ENCODE results near the gene SEMA4B. TPM values are rescaled to one million over a fixed set of nuclear protein-coding genes. Genes with fewer than 3 reads are reported as not detected.
"Not testable (repeated sequence)": the region's sequence is repeated elsewhere in the genome, so short reads cannot be mapped to it uniquely, and the experiment has no call there.

Gene SEMA4B
- total and polyA plus RNA-seq, 2 of the 8 experiments (the other 6 are each of a cell fraction or from before 2014, with no cell fraction given): 42.7 to 43.0 TPM

DNA sequence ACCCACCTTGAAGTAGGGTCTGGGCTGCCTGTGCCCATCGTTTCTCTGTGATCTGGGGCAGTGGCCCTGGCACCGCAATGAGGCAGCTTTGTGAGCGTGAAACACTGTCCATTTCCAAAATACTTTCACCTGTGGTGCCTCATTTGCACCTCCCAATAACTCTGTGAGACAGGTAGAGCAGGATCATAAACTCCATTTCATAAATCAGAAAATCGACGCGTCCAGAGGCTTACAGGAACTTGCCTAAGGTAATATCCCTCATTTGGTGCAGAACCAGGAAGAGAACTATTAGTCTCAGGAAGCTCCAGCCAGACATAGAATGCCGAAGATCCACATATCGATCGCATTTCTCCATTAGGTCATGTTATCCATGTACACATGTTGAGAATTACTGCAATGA lies 38.2 kb upstream of the SEMA4B start (continued):
- TF ChIP-seq, protein P1, sequence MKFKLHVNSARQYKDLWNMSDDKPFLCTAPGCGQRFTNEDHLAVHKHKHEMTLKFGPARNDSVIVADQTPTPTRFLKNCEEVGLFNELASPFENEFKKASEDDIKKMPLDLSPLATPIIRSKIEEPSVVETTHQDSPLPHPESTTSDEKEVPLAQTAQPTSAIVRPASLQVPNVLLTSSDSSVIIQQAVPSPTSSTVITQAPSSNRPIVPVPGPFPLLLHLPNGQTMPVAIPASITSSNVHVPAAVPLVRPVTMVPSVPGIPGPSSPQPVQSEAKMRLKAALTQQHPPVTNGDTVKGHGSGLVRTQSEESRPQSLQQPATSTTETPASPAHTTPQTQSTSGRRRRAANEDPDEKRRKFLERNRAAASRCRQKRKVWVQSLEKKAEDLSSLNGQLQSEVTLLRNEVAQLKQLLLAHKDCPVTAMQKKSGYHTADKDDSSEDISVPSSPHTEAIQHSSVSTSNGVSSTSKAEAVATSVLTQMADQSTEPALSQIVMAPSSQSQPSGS (IDR thresholded peaks at IDR 0.05; ENCODE audit: low read length): no peak
- TF ChIP-seq GABPA (IDR thresholded peaks at IDR 0.05; ENCODE audit: borderline replicate concordance, insufficient read depth, low read length): no peak
- no peak for TF ChIP-seq TCF12 (IDR thresholded peaks at IDR 0.05; ENCODE audit: low read depth, low read length)
- TF ChIP-seq JUND (IDR thresholded peaks at IDR 0.05; ENCODE audit: low read length): no peak
- TF ChIP-seq POLR2A (IDR thresholded peaks at IDR 0.05; ENCODE audit: control extremely low read depth in 1 of 2, low read depth in 2 of 2, low read length in 2 of 2): no peak
- TF ChIP-seq ZNF274 (IDR thresholded peaks at IDR 0.05; ENCODE audit: borderline replicate concordance, extremely low read depth, low read length): no peak

DNA sequence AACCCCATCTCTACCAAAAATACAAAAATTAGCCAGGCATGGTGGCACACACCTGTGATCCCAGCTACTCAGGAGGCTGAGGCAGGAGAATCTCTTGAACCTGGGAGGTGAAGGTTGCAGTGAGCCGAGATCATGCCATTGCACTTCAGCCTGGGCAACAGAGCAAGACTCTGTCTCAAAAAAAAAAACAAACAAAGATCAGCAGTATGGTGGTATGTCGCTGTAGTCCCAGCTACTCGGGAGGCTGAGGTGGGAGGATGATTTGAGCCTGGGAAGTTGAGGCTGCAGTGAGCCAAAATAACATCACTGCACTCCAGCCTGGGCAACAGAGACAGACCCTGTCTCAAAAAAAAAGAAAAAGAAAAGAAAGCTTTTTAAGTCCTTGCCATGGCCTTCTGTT lies 36.9 kb upstream of the SEMA4B start:
- H3K23ac ChIP-seq (ENCODE audit: insufficient read length); H3K79me1 ChIP-seq (ENCODE audit: low read depth, low read length); H2BK5ac ChIP-seq (ENCODE audit: low read depth, low read length); H2BK120ac ChIP-seq (replicated peaks; ENCODE audit: low read depth, low read length); H3K56ac ChIP-seq (replicated peaks; ENCODE audit: insufficient read length, low read depth, low read length); FAIRE-seq; H2BK12ac ChIP-seq (ENCODE audit: low read depth, low read length); H3K79me2 ChIP-seq (ENCODE audit: control insufficient read depth in 1 of 2, insufficient read depth in 2 of 2, low read length in 2 of 2); H3K4me3 ChIP-seq (ENCODE audit: extremely low read depth in 1 of 4, insufficient read depth in 2 of 4, low read depth in 3 of 4, low read length in 4 of 4); H2AFZ ChIP-seq (ENCODE audit: low read length); H4K5ac ChIP-seq (ENCODE audit: insufficient read length, low read depth, low read length); H2BK20ac ChIP-seq (ENCODE audit: low read length); H3K23me2 ChIP-seq (ENCODE audit: low read depth, low read length); H3K36me3 ChIP-seq (ENCODE audit: control insufficient read depth in 2 of 4, insufficient read depth in 4 of 4, low read length in 3 of 4); H4K20me1 ChIP-seq (replicated peaks in 1 of 2; ENCODE audit: control insufficient read depth in 1 of 2, insufficient read depth in 2 of 2, low read length in 2 of 2); H3K14ac ChIP-seq (ENCODE audit: insufficient read length); H3K27me3 ChIP-seq (replicated peaks in 1 of 4; ENCODE audit: control insufficient read depth in 3 of 4, extremely low read depth in 1 of 4, insufficient read depth in 3 of 4, low read length in 3 of 4); H3K4ac ChIP-seq (replicated peaks; ENCODE audit: insufficient read length, low read depth, low read length); H2AK5ac ChIP-seq (ENCODE audit: low read depth, low read length); H4K8ac ChIP-seq (ENCODE audit: extremely low read depth, insufficient read depth, low read length); H3K9ac ChIP-seq (replicated peaks in 1 of 4; ENCODE audit: extremely low read depth in 1 of 4, low read depth in 3 of 4, low read length in 3 of 4); H3K27ac ChIP-seq (ENCODE audit: low read depth, low read length); H4K91ac ChIP-seq (replicated peaks; ENCODE audit: insufficient read length, low read length); H3K18ac ChIP-seq (ENCODE audit: extremely low read depth, low read length); H3K4me2 ChIP-seq (ENCODE audit: insufficient read depth in 1 of 2, low read depth in 2 of 2, low read length in 2 of 2); H3K9me3 ChIP-seq (ENCODE audit: insufficient read depth in 2 of 2, low read depth in 1 of 2, low read length in 1 of 2); DNase-seq (ENCODE audit: low read depth in 1 of 2, low spot score in 2 of 2); H2BK15ac ChIP-seq (ENCODE audit: low read length): not testable (repeated sequence)
- ChIA-PET POLR2A (ENCODE audit: partially characterized antibody) (interaction anchor here (0.7 to 1.7 kb wide), 3 partner anchors 9 to 36 kb away, joined by 3 to 5 read pairs (median 3); no protein-coding TSS in a partner anchor), CTCF (ENCODE audit: partially characterized antibody) (interaction anchor here (2.7 kb wide), 1 partner anchor 69 kb away, joined by 10 read pairs; the partner anchor contains the start of gene CIB1)
- H3K4me1 ChIP-seq (replicated peaks in 1 of 4; ENCODE audit: control insufficient read depth in 3 of 4, insufficient read depth in 4 of 4, low read length in 3 of 4): peaks cover 0 to 11% (median 7%) of the 10 kb centered on the region in 4 experiments; a peak in 4 of 7 replicates
- WGBS, 2 experiments (ENCODE audit: extremely low coverage in 1 of 2, insufficient coverage in 1 of 2, insufficient read length in 1 of 2, insufficient replicate concordance in 2 of 2, low coverage in 1 of 2, low lambda C conversion rate in 2 of 2, missing lambda C conversion rate in 1 of 2): 91% methylated on average over 3 of the region's 3 CpGs; no CpG with 5 or more reads in 1 of the 2 experiments
